CD4-positive, alpha-beta T cell (primary cell): ENCODE results near the gene SMAP1. TPM values are rescaled to one million over a fixed set of nuclear protein-coding genes. Genes with fewer than 3 reads are reported as not detected.

ENCODE experiments used
- ATAC-seq: fragments of 200-7000 bp; cut with Tn5 transposase; one replicate; pipeline ENCODE4 v1.10.0; 2022; ENCODE audit warnings: mild to moderate bottlenecking; ENCODE audit not compliant: poor library complexity
- CTCF ChIA-PET: fragments of 350-600 bp; sonication (Branson Sonifier 250); formaldehyde crosslinking; loops from one replicate; lab custom pipeline; 2021; ENCODE audit warnings: antibody characterized with exemption, inconsistent platforms; lab: Charles Lee
- POLR2A ChIA-PET: fragments of 350-600 bp; sonication (Branson Sonifier 250); formaldehyde crosslinking; loops from one replicate; lab custom pipeline; 2021; ENCODE audit warnings: antibody characterized with exemption, inconsistent platforms; lab: Charles Lee
- DNase-seq, 14 experiments: peaks; one replicate each; pipeline ENCODE4 v3.0.0-alpha.2; 2013 to 2020; ENCODE audit warnings: mixed read lengths in 2 of 14
- H3K27ac ChIP-seq, 2 donors: one replicate each; pipeline versions ENCODE4 v1.5.1 to v1.7.0; 2013; ENCODE audit warnings: low read length in 2 of 2, low read depth in 1 of 2, mild to moderate bottlenecking in 1 of 2
- H3K27me3 ChIP-seq, 2 experiments: 1 replicate in 1 of 2; 2 replicates in 1 of 2; pipeline versions ENCODE4 v1.6.1 to v1.7.0; 2013; ENCODE audit warnings: low read length in 2 of 2, control low read depth in 1 of 2, mild to moderate bottlenecking in 1 of 2, moderate library complexity in 1 of 2; ENCODE audit not compliant: insufficient read depth in 2 of 2, control insufficient read depth in 1 of 2
- H3K36me3 ChIP-seq: one replicate; pipeline ENCODE4 v1.6.1; 2013; ENCODE audit warnings: low read length, control low read depth; ENCODE audit not compliant: insufficient read depth
- H3K4me1 ChIP-seq: one replicate; pipeline ENCODE4 v1.6.1; 2013; ENCODE audit warnings: low read length, control low read depth; ENCODE audit not compliant: insufficient read depth
- H3K4me3 ChIP-seq: one replicate; pipeline ENCODE4 v1.5.1; 2013; ENCODE audit warnings: mild to moderate bottlenecking, low read length, moderate library complexity
- H3K9me3 ChIP-seq, 2 experiments: 1 replicate in 1 of 2; 2 replicates in 1 of 2; pipeline versions ENCODE4 v1.6.1 to v1.7.0; 2013; ENCODE audit warnings: low read length in 2 of 2, mild to moderate bottlenecking in 2 of 2, control low read depth in 1 of 2, moderate library complexity in 1 of 2; ENCODE audit not compliant: control insufficient read depth in 1 of 2, insufficient read depth in 1 of 2
- H3K27ac Mint-ChIP-seq: one replicate; pipeline ENCODE4 v1.8.0; 2020; ENCODE audit warnings: mixed read lengths
- H3K27me3 Mint-ChIP-seq: one replicate; pipeline ENCODE4 v1.8.0; 2021; ENCODE audit warnings: mixed read lengths
- H3K36me3 Mint-ChIP-seq: one replicate; pipeline ENCODE4 v1.8.0; 2021; ENCODE audit warnings: low read depth, mixed read lengths
- H3K4me1 Mint-ChIP-seq: one replicate; pipeline ENCODE4 v1.8.0; 2021; ENCODE audit warnings: low read depth, mixed read lengths
- H3K4me3 Mint-ChIP-seq: one replicate; pipeline ENCODE4 v1.8.0; 2020; ENCODE audit warnings: mild to moderate bottlenecking, mixed read lengths
- H3K9me3 Mint-ChIP-seq: one replicate; pipeline ENCODE4 v1.8.0; 2020; ENCODE audit warnings: mixed read lengths
- intact Hi-C, 2 experiments: fragments of 100-400 bp; cut with DNase I in 1 of 2; cut with micrococcal nuclease in 1 of 2; formaldehyde crosslinking; loops; one replicate each; pipeline versions ENCODE4 v1.15.1 to v1.9.0; 2023 to 2025; cut with DNase I, micrococcal nuclease
- total RNA-seq, 174 experiments: library from RNA in 2 of 174; stranded (reverse) in 2 of 174; gene quantifications; one replicate each; pipeline ENCODE4 v1.2.3 and lab custom pipeline; 2021 to 2026
- TF ChIP-seq, protein P1 (sequence below): fragments of 200-600 bp; IDR thresholded peaks from one replicate; pipeline ENCODE4 v1.8.0; 2022; ENCODE audit warnings: antibody characterized with exemption, mild to moderate bottlenecking

The SMAP1 gene
- total RNA-seq, 2 experiments from 2014 or later, result 20.0 to 22.5 TPM

- Histone ChIP-seq H3K4me1 (no peaks in the 10 kb centered on the region), H3K27ac (no peak overlapping the region), H3K36me3 (peaks cover 3% of the 10 kb centered on the region), H3K4me3 (no peak overlapping the region), H3K9me3 (no peaks in the 10 kb centered on the region), H3K27me3 (no peaks in the 10 kb centered on the region)
- Mint-ChIP-seq H3K4me3 (no peak overlapping the region), H3K4me1 (peaks cover 4% of the 10 kb centered on the region), H3K36me3 (peaks cover 46% of the 10 kb centered on the region), H3K27me3 (no peaks in the 10 kb centered on the region), H3K27ac (no peak overlapping the region), H3K9me3 (no peaks in the 10 kb centered on the region)
- TF ChIP-seq, protein P1, sequence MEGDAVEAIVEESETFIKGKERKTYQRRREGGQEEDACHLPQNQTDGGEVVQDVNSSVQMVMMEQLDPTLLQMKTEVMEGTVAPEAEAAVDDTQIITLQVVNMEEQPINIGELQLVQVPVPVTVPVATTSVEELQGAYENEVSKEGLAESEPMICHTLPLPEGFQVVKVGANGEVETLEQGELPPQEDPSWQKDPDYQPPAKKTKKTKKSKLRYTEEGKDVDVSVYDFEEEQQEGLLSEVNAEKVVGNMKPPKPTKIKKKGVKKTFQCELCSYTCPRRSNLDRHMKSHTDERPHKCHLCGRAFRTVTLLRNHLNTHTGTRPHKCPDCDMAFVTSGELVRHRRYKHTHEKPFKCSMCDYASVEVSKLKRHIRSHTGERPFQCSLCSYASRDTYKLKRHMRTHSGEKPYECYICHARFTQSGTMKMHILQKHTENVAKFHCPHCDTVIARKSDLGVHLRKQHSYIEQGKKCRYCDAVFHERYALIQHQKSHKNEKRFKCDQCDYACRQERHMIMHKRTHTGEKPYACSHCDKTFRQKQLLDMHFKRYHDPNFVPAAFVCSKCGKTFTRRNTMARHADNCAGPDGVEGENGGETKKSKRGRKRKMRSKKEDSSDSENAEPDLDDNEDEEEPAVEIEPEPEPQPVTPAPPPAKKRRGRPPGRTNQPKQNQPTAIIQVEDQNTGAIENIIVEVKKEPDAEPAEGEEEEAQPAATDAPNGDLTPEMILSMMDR, result no peak
- DNase-seq (no peak), ATAC-seq (no peak)
- ChIA-PET POLR2A (no interaction called here), CTCF (no interaction called here)
- intact Hi-C loops, result no loop called here
These were observed 171.2 kb downstream of the SMAP1 start for GRCh38 chr6:70838907-70839285.

DNA sequence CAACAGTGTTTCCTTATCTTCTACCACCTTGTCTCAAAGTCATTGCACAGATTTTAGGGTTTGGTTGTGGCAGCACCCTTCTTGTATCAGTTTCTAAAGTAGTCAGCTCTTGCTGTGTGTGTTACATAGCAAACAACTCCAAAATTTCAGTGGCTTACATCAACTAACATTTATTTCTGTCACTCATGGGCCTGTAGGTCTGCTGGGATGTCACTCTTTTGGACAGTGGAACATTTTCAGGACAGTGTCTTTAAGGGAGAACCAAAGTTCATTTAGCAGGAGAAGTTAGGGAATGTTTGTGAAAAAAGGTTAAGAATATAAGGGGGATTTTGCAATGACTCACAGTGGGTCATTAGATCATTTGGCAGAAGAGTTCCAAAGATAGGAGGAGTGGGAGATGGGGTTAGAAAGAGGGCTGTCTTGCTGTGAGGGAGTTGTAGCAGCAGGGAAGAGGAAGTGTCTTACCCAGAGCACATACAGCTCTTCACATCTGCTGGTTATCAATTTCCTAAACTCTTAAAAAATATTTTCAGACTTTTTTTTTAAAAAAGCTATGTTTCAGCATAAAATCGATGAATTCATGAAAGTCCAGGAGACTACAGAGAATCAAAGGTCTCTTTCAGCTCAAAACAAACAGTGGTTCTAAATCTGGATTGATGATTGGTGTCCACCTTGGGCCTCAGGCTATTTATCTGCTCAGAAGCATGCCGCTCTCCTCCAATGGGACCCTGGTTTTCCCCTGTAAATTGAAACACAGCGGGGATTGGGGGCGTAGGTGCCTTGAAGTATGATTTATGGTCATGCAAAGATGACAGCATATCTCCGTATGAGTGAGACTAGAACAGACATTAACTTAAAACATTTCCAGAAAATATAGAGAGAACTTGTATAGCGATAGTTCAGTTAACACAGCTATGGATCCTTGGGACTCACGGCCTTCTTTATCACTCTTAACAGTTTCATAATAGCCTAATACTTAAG, 171.9 kb downstream of the SMAP1 start:
- no peak overlapping the region for H3K27ac ChIP-seq
- ATAC-seq (no peak), DNase-seq (no peak)
- H3K27me3 ChIP-seq, result no peaks in the 10 kb centered on the region
- H3K27ac Mint-ChIP-seq, result no peak overlapping the region
- CTCF ChIA-PET, result interaction anchor here (0.5 kb wide), 1 partner anchor 13 kb away, joined by 7 read pairs; no protein-coding TSS in a partner anchor
- peaks cover 44% of the 10 kb centered on the region for H3K36me3 Mint-ChIP-seq
- H3K27me3 Mint-ChIP-seq, result no peaks in the 10 kb centered on the region
- TF ChIP-seq, protein P1, result no peak
- H3K36me3 ChIP-seq, result peaks cover 3% of the 10 kb centered on the region
- H3K4me3 Mint-ChIP-seq, result no peak overlapping the region
- peaks cover 4% of the 10 kb centered on the region for H3K4me1 Mint-ChIP-seq
- POLR2A ChIA-PET, result no interaction called here
- no peaks in the 10 kb centered on the region for H3K4me1 ChIP-seq
- H3K4me3 ChIP-seq, result no peak overlapping the region
- intact Hi-C loops, result no loop called here
- H3K9me3 Mint-ChIP-seq, result no peaks in the 10 kb centered on the region
- no peaks in the 10 kb centered on the region for H3K9me3 ChIP-seq

GRCh38 chr6:70841112-70841511, 173.4 kb downstream of the SMAP1 start:
- ChIA-PET POLR2A (no interaction called here), CTCF (no interaction called here)
- Mint-ChIP-seq H3K4me3 (no peak overlapping the region), H3K4me1 (peaks cover 11% of the 10 kb centered on the region), H3K27me3 (no peaks in the 10 kb centered on the region), H3K27ac (no peak overlapping the region), H3K9me3 (no peaks in the 10 kb centered on the region), H3K36me3 (peaks cover 51% of the 10 kb centered on the region)
- DNase-seq, result no peak
- TF ChIP-seq, protein P1, result no peak
- intact Hi-C loops, result no loop called here
- H3K9me3 ChIP-seq, result no peaks in the 10 kb centered on the region
- H3K4me3 ChIP-seq, result no peak overlapping the region
- H3K4me1 ChIP-seq, result no peaks in the 10 kb centered on the region
- H3K36me3 ChIP-seq, result peaks cover 4% of the 10 kb centered on the region
- ATAC-seq, result no peak
- no peaks in the 10 kb centered on the region for H3K27me3 ChIP-seq
- H3K27ac ChIP-seq, result no peak overlapping the region
